IPS DF 4.7 (cell line): Measurements from ENCODE around the gene ZNF624.
"Not testable (repeated sequence)": the region's sequence is repeated elsewhere in the genome, so short reads cannot be mapped to it uniquely, and the experiment has no call there.

ENCODE experiments used
- DNase-seq: peaks from one replicate; pipeline ENCODE4 v3.0.0-alpha.2; 2013; ENCODE audit warnings: low spot score; ENCODE audit errors: extremely low read depth

The ZNF624 gene

DNA sequence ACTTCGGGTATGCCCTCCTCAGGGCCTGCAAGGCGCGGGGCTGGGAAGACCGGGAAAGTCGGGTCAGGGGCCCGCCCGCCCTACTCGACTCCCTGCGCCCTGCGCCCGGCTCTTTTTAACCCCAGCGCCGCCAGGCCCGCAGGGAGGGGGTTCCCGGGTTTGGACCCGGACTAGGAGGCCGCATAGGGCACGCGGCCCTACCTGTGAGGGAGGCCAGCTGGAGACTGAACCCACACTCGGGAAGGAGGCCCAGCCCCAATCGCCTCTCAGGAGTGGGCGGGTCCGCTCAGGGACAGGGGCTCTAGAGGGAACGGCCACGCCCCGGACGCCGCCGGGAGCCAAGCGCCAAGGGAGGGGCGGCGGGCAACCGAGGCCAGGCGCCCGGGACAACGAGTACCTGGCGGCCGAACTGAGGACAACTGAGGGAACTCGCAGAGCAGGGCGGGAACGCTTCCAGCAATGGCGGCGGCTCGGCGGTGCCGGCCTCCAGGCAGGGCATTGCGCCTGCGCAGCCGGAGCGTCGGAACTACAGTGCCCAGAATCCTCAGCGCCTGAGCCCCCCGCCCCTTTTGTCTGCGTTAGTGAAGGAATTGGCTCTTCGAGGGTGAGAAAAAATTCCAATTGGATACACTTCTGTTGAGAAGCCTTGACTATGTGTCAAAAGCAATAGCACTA lies at the start of gene ZNF624:
Gene ZNF624 (minus strand): TSS at position 484 of the 675 bp plus-strand sequence.
- peak; percentile 72 for DNase-seq

DNA sequence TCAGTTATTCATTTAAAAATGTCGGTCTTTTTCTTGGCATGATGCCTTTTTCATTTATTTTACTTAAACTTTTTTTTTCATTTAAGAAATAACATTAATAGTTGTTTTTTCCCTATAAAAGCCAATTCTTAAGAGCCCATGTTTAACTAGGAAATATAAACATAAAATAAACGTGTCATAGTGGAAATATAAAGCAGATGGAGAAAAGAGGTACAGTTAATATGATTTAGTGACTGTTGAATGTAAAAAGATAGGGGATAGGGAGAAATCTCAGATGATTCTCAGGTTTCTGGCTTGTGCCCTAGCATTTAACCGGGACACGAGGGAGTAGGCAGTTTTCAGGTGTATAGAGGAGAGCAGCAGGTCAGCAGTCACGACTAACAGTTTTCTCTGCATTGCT lies 44.0 kb upstream of the ZNF624 start:
- DNase-seq: not testable (repeated sequence)

DNA sequence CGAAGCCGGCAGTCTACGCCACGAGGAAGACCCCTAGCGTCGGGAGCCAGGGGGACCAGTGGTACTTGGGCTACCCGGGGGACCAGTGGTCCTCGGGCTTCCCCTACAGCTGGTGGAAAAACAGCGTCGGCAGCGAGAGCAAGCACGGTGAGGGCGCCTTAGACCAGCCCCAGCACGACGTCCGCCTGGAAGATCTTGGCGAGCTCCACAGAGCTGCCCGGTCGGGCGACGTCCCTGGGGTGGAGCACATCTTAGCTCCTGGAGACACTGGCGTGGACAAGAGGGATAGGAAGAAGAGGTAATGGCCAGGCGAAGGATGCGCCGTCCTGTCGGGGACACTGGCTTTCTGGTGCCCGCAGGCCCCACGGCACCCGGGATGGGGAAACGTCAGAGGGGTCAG lies 36.8 kb upstream of the ZNF624 start:
- not testable (repeated sequence) for DNase-seq

DNA sequence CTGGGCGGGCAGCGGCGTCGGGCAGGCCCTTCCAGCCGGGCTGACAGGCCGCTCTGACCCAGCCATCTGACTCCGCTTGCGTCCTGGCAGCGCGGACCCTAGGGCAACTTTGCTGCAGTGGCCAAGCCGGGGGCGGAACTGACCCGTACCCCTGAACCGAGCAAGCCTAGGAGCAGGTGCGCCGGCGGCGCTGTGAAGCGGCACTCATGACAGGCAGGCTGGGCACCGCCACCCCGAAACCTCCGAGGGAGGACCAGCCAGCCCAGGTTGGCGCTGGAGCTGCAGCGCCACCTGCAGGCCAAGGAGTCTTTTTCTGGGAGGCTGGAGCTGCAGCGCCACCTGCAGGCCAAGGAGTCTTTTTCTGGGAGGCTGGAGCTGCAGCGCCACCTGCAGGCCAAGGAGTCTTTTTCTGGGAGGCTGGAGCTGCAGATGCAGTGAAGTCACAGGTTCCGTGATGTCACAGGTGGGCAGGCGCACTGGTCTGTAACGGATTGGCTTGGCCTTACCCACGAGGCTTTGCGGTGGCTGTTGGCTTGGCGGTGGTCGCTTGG lies 36.2 kb upstream of the ZNF624 start, which contains the start of gene CCDC144A:
Gene CCDC144A (plus strand): TSS at position 511 of the 551 bp plus-strand sequence. CDS start 160 bp downstream, outside the sequence.
- DNase-seq: not testable (repeated sequence)

DNA sequence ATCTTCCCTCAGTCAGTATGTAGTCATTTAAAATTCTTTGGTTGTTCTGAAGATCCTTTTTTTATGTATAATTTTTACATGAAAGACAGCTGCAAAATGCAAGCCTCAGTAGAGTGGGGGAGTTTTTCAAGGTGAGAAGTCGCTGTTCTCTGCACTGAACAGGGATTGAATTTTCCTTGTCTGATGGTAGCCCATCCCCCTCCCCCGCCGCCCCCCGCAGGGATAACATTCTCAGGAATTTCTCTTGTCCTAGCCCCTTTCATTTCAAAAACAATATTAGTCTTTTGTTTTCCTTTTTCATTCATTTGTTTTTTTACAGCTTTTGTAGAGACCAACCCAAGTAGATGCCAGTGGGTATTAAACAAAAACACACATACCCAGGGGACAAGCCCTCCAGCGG lies 33.5 kb upstream of the ZNF624 start:
- not testable (repeated sequence) for DNase-seq

DNA sequence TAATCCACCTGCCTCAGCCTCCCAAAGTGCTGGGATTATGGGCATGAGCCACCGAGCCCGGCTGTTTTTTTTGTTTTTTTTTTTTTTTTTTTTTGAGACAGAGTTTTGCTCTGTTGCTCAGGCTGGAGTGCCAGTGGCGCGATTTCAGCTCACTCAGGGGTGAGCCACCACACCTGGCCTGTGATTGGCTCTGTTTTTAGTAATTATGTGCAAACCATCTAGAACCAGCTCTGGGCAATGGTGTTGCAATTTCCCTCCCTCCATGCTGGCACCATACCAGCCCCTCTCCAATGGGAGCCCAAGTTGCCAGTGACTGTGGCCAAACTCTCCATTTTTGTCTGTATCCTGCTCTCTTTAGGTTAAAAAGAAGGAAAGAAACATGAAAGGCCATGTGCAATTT lies 32.4 kb upstream of the ZNF624 start:
- DNase-seq: not testable (repeated sequence)

DNA sequence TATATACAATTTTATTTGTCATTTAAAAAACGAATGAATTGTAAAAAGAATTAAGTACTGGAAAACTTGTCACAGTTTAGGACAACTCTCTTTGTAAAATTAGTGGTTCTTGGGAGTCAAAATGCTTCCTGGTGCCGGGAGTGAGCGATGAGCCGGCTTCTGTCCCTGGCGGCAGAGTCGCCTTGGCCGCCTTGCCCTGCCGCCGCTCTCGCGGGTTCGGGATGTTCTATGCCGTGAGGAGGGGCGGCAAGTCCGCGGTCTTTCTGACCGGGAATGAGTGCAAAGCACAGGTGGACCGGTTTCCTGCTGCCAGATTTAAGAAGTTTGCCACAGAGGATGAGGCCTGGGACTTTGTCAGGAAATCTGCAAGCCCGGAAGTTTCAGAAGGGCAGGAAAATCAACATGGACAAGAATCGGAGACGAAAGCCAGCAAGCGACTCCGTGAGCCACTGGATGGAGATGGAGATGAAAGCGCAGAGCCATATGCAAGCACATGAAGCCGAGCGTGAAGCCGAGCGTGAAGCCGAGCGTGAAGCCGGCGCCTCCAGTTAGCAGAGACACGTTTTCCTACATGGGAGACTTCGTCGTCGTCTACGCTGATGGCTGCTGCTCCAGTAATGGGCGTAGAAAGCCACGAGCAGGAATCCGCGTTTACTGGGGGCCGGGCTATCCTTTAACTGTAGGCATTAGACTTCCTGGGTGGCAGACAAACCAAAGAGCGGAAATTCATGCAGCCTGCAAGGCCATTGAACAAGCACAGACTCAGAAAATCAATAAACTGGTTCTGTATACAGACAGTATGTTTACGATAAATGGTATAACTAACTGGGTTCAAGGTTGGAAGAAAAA lies 29.9 kb upstream of the ZNF624 start:
- not testable (repeated sequence) for DNase-seq

DNA sequence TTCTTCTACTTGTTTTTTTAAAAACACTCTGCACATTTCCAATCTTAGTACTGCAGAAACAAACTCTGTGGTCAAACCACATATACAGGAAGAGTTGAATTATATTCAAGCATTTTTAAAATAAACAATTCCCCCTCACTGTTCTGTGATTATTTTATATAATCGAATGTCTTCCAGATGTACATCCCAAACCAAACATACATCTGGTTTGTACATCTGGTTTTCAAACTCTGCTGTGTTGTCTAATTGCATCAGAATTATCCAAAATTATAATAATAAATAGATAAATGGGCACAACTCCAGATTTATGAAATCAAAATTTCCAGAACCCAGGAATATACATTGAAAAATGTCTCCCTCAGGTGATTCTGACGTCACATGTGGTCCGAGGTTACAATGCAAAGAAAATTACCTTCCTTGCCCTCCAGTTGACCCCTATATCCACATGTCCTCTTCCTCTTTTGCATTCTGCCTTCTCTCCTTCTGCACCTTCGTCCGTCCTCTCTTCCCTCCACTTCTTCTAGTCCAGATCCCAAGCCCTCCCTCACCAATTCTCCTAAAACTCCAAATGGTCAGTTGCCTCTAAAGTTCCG lies 23.1 kb upstream of the ZNF624 start:
- DNase-seq: no peak

DNA sequence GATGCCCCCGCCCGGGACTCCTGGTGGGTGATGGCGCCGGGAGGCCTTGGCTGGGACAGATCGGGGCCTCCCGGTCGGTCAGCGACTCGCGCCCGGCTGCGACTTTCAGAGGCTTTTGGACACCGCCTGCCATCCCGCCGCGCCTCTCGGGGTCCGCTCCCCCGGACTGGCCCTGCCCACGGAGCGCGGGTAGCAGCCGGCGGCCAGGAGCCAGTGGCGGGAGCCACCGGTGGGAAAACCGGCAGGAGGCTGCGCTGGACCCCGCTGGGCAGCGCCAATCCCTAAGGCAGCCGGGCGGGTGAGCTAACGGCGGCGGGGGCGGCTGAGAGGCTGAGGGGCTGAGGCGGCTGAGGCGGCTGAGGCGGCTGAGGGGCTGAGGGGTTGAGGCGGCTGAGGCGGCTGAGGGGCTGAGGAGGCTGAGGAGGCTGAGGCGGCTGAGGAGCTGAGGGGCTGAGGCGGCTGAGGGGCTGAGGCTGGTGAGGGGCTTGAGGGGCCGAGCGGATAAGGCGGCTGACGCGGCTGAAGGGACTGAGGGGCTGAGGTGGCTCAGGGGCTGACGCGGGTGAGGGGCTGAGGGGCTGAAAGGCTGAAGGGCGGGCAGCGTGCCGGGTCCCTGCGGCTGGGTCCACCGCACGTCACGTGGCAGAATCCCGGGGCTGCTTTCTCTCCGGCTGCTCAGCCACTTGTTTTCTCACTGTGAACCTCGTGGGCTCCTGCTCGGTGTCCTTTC lies 13.4 kb upstream of the ZNF624 start:
- not testable (repeated sequence) for DNase-seq

DNA sequence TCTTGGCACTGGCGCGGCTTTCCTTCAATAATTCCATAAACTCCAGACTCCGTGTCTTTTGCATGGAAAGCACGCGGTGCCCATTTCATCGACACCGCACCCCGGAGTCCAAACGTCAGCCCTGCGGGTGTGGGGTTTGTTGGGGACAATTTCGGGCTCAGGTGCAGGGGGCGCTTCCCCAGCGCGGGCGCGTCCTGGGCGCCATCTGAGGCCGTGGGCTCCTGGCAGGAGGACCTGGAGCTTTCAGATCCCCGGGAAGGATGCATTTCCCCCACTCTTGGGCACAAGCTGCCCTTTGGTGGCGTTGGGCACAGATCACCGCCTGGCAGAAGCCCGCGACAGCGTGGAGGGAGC lies 12.9 kb upstream of the ZNF624 start:
- DNase-seq: not testable (repeated sequence)

DNA sequence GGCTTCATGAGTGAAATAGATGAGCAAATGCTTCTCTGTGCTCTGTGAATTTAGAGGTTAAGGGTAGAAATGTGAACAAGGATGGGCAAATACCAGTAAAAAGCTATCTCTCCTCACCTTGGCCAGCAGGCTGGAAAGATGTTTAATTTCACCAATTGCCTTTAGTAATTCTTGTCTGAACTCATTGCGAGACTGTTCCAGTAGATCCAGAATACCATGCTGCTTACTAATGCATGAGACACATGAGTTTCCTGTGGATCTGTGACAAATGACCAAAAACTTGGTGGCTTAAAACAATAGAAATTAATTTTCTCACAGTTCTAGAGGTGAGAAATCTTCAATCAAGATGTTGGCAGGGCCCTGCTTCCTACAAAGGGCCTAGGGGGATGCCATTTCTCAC lies 9.3 kb upstream of the ZNF624 start:
- no peak for DNase-seq

DNA sequence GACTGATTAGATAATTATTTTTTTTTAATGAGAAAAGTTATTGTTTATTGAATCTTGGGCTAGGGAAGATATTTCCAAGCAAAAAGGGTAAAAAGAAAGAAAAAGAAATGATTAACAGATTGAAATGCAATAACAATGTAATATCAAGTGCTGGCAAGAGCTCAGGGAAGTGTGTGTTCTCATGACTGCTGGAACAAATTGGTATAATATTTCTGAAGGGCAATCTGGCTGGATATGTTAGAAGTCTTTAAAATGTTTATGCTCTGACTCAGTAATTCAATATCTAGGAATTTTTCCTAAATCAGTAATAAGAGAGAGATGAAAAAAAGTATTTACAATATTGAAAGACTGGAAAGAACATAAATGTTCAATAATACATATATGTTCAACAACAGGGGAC lies 7.6 kb upstream of the ZNF624 start:
- no peak for DNase-seq

DNA sequence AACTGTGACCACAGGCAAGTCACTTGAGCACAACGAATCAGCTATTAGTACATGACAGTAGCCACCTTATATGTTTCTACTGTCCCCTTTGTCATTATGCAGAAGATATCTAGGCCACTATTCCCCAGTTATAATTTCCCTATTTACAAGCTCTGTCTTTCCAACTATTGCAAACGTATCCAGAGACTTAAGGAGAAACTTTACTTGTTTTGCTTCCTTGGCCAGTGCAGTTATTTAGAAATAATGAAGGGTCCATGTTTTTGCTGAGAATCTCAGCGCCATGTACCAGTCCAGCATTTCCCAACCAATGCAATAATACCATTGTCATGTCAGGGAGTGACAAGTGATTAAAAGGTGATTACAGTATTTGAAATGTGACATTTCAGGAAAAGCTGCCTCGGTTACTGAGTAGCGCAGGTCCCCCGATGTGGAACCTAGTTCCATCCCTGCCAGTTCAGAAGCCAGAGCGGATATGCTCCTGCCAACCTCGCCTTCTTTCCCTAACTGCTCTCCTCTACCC lies 743 bp downstream of the ZNF624 start:
- no peak for DNase-seq

DNA sequence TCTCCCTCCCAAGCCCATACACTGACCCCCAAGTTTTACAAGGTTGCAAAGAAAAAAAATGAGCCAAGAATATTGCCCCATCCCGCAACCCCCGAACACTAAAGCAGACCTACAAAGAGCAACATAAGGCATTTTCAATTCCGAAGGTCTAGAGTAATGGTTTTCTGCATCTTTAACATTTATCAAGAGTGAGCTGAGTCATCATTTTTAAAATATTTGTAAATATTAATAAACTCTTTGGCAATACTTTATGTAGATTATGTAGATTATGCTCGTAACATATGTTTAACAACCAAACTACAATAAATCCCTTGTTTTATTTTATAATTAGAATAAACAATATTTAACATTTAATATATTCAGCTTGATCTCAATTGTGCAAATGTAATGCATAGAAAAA lies 1.4 kb downstream of the ZNF624 start:
- DNase-seq: no peak

DNA sequence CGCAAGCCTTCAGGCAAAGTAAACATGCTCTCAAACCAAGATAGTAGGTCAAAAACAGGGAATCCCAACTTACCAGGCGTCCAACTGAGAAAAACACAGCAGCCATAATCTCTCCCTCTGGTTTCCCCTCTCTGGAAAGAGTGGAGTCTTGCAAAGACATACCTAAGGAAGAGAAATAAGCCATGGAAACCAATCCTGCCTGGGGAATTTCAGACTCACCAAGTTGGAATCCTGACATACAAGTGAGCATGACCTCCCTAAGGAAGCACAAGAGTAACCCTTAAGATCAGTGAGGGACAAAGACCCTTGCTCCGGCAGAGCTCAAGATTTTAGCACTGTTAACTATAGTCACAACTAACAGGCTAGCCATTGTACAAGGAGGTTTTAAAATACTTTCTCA lies 4.1 kb downstream of the ZNF624 start:
- no peak for DNase-seq

DNA sequence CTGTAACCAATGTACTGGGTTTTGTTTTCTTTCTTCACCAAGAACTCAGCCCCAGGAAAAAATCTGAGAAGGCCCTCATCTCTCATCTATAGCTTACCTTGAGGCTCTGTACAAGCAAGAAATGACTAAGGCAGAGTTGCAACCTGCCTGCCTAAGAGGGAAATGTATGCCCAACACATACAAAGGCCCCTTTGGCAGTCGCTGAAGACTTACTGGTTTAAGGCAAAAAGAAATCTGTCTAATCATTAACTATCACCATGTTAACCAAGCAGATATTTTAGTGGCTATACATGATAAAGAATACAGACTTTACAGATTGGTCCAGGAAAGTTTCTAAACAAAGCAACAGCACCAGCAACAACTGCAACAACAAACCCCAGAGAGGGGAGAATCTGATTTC lies 14.2 kb downstream of the ZNF624 start:
- DNase-seq: no peak

DNA sequence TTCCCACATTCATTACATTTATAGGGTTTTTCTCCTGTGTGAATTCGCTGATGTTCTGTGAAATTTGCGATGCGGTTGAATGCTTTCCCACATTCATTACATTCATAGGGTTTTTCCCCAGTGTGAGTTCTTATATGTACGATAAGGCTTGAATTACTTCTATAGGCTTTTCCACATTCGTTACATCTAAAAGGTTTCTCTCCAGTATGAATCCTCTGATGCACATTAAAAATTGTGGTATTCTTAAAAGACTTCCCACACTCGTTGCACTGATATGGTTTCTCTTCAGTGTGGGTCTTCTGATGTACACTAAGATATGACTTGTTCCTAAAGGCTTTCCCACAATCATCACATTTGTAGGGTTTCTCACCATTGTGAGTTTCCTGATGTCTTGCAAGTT lies 30.4 kb downstream of the ZNF624 start:
- DNase-seq: no peak

DNA sequence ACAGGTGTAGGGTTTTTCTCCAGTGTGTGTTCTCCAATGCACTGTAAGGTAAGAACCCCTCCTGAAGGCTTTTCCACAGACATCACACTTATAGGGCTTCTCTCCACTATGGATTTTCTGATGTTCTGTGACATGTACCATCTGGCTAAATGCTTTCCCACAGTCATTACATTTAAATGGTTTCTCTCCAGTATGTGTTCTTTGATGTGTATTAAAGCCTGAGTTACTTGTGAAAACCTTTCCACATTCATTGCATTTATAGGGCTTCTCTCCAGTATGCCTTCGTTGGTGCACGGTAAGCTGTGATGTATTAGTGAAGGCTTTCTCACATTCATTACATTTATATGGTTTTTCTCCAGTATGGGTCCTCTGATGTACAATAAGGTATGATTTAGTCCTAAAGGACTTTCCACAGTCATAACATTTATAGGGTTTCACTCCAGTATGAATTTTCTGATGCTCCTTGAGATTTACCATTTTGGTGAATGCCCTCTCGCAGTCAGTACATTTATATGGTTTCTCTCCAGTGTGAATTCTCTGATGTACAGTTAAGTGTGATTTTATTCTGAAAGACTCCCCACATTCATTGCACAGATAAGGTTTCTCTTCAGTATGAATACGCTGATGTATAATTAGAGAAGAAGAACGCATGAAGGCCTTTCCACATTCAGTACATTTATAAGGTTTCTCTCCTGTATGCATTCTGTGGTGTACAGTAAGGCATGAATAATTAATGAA lies 30.9 kb downstream of the ZNF624 start:
- no peak for DNase-seq

DNA sequence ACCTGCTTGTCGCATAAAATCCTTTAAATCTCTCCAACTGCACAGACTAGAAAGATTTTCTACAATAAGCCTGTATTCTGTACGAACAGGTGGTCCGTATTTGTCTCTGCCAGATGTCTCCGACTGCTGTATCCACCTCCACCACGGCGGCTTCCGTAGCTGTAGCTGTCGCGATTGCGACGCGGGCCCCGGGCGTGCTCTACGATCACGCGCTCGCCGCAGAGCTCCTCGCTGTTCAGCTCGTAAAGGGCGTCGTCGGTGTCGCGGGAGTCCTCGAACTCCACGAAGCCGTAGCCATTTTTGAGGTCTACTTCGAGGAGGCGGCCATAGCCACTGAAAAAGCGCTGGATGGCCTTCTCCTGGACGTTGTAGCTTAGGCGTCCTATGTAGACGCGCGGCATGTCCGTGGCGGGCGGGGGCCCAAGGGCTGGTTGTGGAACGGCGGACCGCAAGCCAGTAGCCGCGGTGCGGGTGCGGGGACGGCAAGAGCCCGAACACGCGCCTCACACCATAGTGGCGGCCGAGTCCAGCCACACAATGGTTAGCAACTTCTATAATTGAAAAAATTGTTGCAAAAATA lies 36.1 kb downstream of the ZNF624 start:
- no peak for DNase-seq

DNA sequence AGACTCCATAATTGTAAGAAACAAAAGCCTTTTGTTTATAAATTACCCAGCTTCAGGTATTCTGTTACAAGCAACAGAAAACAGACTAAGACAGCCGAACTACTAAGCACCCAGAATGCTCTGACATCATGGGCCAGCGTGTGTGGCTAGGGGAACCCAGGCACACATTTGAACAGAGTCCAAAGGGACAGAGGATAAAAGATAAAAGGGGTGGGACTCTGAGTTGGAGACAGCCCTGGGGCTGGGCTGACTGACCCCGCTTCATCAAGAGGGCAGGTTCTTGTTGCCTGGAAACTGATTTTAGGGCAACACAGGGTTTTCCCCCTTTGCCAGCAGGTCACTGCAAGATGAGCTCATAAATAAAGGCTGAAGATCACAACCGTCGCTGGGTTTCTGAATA lies 54.1 kb downstream of the ZNF624 start:
- no peak for DNase-seq
